Renal cortical epithelial cell (primary cell): ENCODE data around the gene TMEM101. TPM values are rescaled to one million over a fixed set of nuclear protein-coding genes. Genes with fewer than 3 reads are reported as not detected.
"Not testable (repeated sequence)": the region's sequence is repeated elsewhere in the genome, so short reads cannot be mapped to it uniquely, and the experiment has no call there.

Source experiments
- DNase-seq: peaks from one replicate; pipeline ENCODE4 v3.0.0-alpha.2; 2011; ENCODE audit warnings: low read depth
- total RNA-seq: library from RNA; depleted of rRNA; stranded (reverse); fragments of >200 nt; gene quantifications from 2 replicates; pipeline ENCODE4 v1.2.3, GENCODE V29; 2014

Gene TMEM101
- total RNA-seq, 1 donor from 2014 or later: 43.8 TPM

- DNase-seq: no peak
Measured at GRCh38 chr17:44024271-44024663, 9.5 kb upstream of the TMEM101 start.

- no peak for DNase-seq
Measured at GRCh38 chr17:44023545-44024270, 8.9 kb upstream of the TMEM101 start.

GRCh38 chr17:44022246-44022645 lies 7.5 kb upstream of the TMEM101 start:
- no peak for DNase-seq

GRCh38 chr17:44021227-44021626 lies 6.5 kb upstream of the TMEM101 start:
- not testable (repeated sequence) for DNase-seq

- DNase-seq: no peak
Measured at GRCh38 chr17:44014133-44014436, 678 bp downstream of the TMEM101 start.

GRCh38 chr17:44012874-44013273 lies 1.9 kb downstream of the TMEM101 start:
- no peak for DNase-seq

- no peak for DNase-seq
Measured at GRCh38 chr17:44012391-44012790, 2.4 kb downstream of the TMEM101 start.

- no peak for DNase-seq
Measured at GRCh38 chr17:44011876-44012275, 2.9 kb downstream of the TMEM101 start.

GRCh38 chr17:44010966-44011647 lies 3.7 kb downstream of the TMEM101 start:
- DNase-seq: no peak

- no peak for DNase-seq
Measured at GRCh38 chr17:44008205-44008909, 6.4 kb downstream of the TMEM101 start.

- DNase-seq: no peak
Measured at GRCh38 chr17:44007346-44008204, 7.2 kb downstream of the TMEM101 start.

- DNase-seq: peak; percentile 93
Measured at GRCh38 chr17:44006598-44007345, 8.0 kb downstream of the TMEM101 start.

- no peak for DNase-seq
Measured at GRCh38 chr17:44006272-44006597, 8.5 kb downstream of the TMEM101 start.

- peak; percentile 15 for DNase-seq
Measured at GRCh38 chr17:44005527-44006271, 9.1 kb downstream of the TMEM101 start.

- no peak for DNase-seq
Measured at GRCh38 chr17:44004761-44005526, 9.8 kb downstream of the TMEM101 start.

- peak; percentile 14 for DNase-seq
Measured at GRCh38 chr17:44004077-44004760, 10.5 kb downstream of the TMEM101 start, which contains the start of gene NAGS. TSS of gene NAGS (plus strand) at chr17:44004622. CDS start at chr17:44004664, 42 bp downstream.

GRCh38 chr17:44002141-44002848 lies 12.5 kb downstream of the TMEM101 start:
- peak; percentile 75 for DNase-seq

- no peak for DNase-seq
Measured at GRCh38 chr17:44001461-44001920, 13.3 kb downstream of the TMEM101 start.
